Measurements from ENCODE around the gene EFNA1. TPM values are rescaled to one million over a fixed set of nuclear protein-coding genes. Genes with fewer than 3 reads are reported as not detected.
A peak's percentile ranks its signal among the peaks of the same experiment; 100 is the strongest.

EFNA1 gene
- total and polyA plus RNA-seq, 2 experiments from 2014 or later = 3.2 to 5.1 TPM

- H3K9me3 Mint-ChIP-seq = no peaks in the 10 kb centered on the region
- H3K27me3 ChIP-seq (ENCODE audit: insufficient read depth) = no peaks in the 10 kb centered on the region
- H3K36me3 Mint-ChIP-seq (ENCODE audit: low read depth) = no peaks in the 10 kb centered on the region
- H3K4me3 Mint-ChIP-seq = no peak overlapping the region; the same call in 2 of the 3 replicates
- H3K4me2 ChIP-seq = no peak overlapping the region
- TF ChIP-seq EZH2phosphoT487 (IDR thresholded peaks at IDR 0.05; ENCODE audit: unreplicated experiment) (no peak), CTCF (conservative IDR thresholded peaks at IDR 0.05; ENCODE audit: low read depth in 2 of 2) (no peak), CREB1 (CRISPR knock-in tag; IDR thresholded peaks at IDR 0.05; ENCODE audit: low read depth) (no peak), NANOG (IDR thresholded peaks at IDR 0.05; ENCODE audit: borderline replicate concordance) (no peak), POLR2AphosphoS5 (IDR thresholded peaks at IDR 0.05; ENCODE audit: low read depth) (no peak)
- TF ChIP-seq, protein P1, sequence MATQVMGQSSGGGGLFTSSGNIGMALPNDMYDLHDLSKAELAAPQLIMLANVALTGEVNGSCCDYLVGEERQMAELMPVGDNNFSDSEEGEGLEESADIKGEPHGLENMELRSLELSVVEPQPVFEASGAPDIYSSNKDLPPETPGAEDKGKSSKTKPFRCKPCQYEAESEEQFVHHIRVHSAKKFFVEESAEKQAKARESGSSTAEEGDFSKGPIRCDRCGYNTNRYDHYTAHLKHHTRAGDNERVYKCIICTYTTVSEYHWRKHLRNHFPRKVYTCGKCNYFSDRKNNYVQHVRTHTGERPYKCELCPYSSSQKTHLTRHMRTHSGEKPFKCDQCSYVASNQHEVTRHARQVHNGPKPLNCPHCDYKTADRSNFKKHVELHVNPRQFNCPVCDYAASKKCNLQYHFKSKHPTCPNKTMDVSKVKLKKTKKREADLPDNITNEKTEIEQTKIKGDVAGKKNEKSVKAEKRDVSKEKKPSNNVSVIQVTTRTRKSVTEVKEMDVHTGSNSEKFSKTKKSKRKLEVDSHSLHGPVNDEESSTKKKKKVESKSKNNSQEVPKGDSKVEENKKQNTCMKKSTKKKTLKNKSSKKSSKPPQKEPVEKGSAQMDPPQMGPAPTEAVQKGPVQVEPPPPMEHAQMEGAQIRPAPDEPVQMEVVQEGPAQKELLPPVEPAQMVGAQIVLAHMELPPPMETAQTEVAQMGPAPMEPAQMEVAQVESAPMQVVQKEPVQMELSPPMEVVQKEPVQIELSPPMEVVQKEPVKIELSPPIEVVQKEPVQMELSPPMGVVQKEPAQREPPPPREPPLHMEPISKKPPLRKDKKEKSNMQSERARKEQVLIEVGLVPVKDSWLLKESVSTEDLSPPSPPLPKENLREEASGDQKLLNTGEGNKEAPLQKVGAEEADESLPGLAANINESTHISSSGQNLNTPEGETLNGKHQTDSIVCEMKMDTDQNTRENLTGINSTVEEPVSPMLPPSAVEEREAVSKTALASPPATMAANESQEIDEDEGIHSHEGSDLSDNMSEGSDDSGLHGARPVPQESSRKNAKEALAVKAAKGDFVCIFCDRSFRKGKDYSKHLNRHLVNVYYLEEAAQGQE (IDR thresholded peaks at IDR 0.05; ENCODE audit: unreplicated experiment) = no peak
- TF ChIP-seq, protein P2, sequence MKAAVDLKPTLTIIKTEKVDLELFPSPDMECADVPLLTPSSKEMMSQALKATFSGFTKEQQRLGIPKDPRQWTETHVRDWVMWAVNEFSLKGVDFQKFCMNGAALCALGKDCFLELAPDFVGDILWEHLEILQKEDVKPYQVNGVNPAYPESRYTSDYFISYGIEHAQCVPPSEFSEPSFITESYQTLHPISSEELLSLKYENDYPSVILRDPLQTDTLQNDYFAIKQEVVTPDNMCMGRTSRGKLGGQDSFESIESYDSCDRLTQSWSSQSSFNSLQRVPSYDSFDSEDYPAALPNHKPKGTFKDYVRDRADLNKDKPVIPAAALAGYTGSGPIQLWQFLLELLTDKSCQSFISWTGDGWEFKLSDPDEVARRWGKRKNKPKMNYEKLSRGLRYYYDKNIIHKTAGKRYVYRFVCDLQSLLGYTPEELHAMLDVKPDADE (IDR thresholded peaks at IDR 0.05) = no peak
- TF ChIP-seq, protein P3, sequence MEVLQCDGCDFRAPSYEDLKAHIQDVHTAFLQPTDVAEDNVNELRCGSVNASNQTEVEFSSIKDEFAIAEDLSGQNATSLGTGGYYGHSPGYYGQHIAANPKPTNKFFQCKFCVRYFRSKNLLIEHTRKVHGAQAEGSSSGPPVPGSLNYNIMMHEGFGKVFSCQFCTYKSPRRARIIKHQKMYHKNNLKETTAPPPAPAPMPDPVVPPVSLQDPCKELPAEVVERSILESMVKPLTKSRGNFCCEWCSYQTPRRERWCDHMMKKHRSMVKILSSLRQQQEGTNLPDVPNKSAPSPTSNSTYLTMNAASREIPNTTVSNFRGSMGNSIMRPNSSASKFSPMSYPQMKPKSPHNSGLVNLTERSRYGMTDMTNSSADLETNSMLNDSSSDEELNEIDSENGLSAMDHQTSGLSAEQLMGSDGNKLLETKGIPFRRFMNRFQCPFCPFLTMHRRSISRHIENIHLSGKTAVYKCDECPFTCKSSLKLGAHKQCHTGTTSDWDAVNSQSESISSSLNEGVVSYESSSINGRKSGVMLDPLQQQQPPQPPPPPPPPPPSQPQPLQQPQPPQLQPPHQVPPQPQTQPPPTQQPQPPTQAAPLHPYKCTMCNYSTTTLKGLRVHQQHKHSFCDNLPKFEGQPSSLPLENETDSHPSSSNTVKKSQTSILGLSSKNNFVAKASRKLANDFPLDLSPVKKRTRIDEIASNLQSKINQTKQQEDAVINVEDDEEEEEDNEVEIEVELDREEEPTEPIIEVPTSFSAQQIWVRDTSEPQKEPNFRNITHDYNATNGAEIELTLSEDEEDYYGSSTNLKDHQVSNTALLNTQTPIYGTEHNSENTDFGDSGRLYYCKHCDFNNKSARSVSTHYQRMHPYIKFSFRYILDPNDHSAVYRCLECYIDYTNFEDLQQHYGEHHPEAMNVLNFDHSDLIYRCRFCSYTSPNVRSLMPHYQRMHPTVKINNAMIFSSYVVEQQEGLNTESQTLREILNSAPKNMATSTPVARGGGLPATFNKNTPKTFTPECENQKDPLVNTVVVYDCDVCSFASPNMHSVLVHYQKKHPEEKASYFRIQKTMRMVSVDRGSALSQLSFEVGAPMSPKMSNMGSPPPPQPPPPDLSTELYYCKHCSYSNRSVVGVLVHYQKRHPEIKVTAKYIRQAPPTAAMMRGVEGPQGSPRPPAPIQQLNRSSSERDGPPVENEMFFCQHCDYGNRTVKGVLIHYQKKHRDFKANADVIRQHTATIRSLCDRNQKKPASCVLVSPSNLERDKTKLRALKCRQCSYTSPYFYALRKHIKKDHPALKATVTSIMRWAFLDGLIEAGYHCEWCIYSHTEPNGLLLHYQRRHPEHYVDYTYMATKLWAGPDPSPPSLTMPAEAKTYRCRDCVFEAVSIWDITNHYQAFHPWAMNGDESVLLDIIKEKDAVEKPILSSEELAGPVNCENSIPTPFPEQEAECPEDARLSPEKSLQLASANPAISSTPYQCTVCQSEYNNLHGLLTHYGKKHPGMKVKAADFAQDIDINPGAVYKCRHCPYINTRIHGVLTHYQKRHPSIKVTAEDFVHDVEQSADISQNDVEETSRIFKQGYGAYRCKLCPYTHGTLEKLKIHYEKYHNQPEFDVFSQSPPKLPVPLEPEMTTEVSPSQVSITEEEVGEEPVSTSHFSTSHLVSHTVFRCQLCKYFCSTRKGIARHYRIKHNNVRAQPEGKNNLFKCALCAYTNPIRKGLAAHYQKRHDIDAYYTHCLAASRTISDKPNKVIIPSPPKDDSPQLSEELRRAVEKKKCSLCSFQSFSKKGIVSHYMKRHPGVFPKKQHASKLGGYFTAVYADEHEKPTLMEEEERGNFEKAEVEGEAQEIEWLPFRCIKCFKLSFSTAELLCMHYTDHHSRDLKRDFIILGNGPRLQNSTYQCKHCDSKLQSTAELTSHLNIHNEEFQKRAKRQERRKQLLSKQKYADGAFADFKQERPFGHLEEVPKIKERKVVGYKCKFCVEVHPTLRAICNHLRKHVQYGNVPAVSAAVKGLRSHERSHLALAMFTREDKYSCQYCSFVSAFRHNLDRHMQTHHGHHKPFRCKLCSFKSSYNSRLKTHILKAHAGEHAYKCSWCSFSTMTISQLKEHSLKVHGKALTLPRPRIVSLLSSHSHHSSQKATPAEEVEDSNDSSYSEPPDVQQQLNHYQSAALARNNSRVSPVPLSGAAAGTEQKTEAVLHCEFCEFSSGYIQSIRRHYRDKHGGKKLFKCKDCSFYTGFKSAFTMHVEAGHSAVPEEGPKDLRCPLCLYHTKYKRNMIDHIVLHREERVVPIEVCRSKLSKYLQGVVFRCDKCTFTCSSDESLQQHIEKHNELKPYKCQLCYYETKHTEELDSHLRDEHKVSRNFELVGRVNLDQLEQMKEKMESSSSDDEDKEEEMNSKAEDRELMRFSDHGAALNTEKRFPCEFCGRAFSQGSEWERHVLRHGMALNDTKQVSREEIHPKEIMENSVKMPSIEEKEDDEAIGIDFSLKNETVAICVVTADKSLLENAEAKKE (CRISPR knock-in tag; IDR thresholded peaks at IDR 0.05) = no peak
- H3K36me3 ChIP-seq (ENCODE audit: insufficient read depth) = no peaks in the 10 kb centered on the region
- no peak overlapping the region for H3K4me3 ChIP-seq
- H3F3A ChIP-seq (replicated peaks; ENCODE audit: low read depth) = no peaks in the 10 kb centered on the region
- ATAC-seq (0 out of 3 replicates have a peak, but pooled peaks have one; percentile 33), DNase-seq (ENCODE audit: low spot score) (peak; percentile 27)
- H4K20me1 ChIP-seq (replicated peaks; ENCODE audit: insufficient read depth) = no peaks in the 10 kb centered on the region
- no peaks in the 10 kb centered on the region; the same call in 1 of the 2 replicates for H3K4me1 ChIP-seq (ENCODE audit: insufficient read depth)
- no peak overlapping the region for H3K27ac Mint-ChIP-seq
- no peaks in the 10 kb centered on the region for H3K79me2 ChIP-seq (replicated peaks; ENCODE audit: insufficient read depth)
- 0 out of 3 replicates have a peak, but pooled peaks cover under 1% of the 10 kb centered on the region for H3K4me1 Mint-ChIP-seq
- 0 out of 2 replicates have a peak overlapping the region, but pooled peaks have one; percentile 23 for H2AFZ ChIP-seq
- no peaks in the 10 kb centered on the region for H3K9me2 ChIP-seq (ENCODE audit: insufficient read depth)
- H3K27me3 Mint-ChIP-seq (ENCODE audit: insufficient read depth, low read depth, poor library complexity) = peaks cover 1% of the 10 kb centered on the region
- no peak overlapping the region for H3K27ac ChIP-seq (ENCODE audit: low read depth)
Measured at GRCh38 chr1:155106862-155107261, 20.8 kb upstream of the EFNA1 start.

All from GM23338 (cell line).